SU-DHL-6 (cell line): Measurements from ENCODE around the gene XYLT1.

Experiments
- CTCF ChIP-seq: fragments of 200-600 bp; sonication (generic); IDR thresholded peaks from one replicate; pipeline ENCODE4 v1.5.1; 2017; ENCODE audit warnings: antibody characterized with exemption, mild to moderate bottlenecking, low read length, moderate library complexity; ENCODE audit not compliant: insufficient read depth, poor library complexity, severe bottlenecking
- EZH2phosphoT487 ChIP-seq: fragments of 200-600 bp; sonication (generic), shearing (Covaris generic); conservative IDR thresholded peaks from 2 replicates; pipeline ENCODE4 v1.6.1; 2018; ENCODE audit warnings: mild to moderate bottlenecking, antibody characterized with exemption, low read length, moderate library complexity, mixed read lengths

- TF ChIP-seq CTCF (no peak), EZH2phosphoT487 (no peak)
Observed at GRCh38 chr16:17135439-17135838, 335.3 kb downstream of the XYLT1 start.
